NOMO-1 treated with dmso at 0.1 percent for 144 hours (cell line): Measurements from ENCODE around the gene TIMM17A.
"Not testable (repeated sequence)": the region's sequence is repeated elsewhere in the genome, so short reads cannot be mapped to it uniquely, and the experiment has no call there.

ENCODE experiments used
- DNase-seq: peaks from one replicate; lab custom pipeline; 2025; ENCODE audit not compliant: unreplicated experiment; lab: John Stamatoyannopoulos, UW

The TIMM17A gene

DNA sequence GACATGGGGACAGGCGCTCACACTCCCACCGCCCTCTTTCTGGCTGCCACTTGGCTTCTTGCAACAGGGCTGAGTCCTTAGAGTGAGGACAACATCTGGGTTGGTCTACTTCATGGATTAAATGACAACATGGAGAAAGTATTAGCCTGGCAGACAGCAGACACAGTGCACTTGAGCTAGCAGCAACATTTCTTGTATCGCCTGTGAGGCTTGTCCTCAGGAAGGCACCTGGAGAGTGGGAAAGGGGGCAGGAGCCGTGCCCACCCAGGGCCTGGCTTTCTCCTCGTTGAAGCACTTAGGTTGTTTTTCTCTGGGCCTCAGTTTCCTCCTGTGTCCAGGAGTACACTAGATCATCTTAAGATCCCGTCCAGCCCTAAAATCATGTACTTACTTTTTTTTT, 58.8 kb downstream of the TIMM17A start:
- no peak for DNase-seq

DNA sequence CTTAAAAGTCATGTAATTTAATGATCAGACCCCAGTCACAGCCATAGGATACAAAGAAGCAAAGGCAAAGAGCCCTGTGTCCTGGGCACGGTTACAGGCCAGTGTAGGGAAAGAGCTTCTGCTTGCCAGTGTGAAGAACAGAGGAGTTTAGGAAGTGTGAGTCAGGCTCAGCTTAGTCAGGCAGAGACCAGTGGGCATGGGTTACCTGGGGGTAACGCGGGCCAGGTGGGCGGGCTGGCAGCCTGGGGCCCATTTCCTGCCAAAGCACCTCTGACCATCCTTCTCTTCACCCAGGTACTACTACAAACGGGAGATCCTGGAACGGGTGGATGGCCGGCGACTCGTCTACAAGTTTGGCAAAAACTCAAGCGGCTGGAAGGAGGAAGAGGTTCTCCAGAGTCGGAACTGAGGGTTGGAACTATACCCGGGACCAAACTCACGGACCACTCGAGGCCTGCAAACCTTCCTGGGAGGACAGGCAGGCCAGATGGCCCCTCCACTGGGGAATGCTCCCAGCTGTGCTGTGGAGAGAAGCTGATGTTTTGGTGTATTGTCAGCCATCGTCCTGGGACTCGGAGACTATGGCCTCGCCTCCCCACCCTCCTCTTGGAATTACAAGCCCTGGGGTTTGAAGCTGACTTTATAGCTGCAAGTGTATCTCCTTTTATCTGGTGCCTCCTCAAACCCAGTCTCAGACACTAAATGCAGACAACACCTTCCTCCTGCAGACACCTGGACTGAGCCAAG, 59.8 kb downstream of the TIMM17A start:
- DNase-seq: no peak

DNA sequence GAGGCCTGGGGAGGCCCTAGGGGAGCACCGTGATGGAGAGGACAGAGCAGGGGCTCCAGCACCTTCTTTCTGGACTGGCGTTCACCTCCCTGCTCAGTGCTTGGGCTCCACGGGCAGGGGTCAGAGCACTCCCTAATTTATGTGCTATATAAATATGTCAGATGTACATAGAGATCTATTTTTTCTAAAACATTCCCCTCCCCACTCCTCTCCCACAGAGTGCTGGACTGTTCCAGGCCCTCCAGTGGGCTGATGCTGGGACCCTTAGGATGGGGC, 60.3 kb downstream of the TIMM17A start:
- DNase-seq: no peak

DNA sequence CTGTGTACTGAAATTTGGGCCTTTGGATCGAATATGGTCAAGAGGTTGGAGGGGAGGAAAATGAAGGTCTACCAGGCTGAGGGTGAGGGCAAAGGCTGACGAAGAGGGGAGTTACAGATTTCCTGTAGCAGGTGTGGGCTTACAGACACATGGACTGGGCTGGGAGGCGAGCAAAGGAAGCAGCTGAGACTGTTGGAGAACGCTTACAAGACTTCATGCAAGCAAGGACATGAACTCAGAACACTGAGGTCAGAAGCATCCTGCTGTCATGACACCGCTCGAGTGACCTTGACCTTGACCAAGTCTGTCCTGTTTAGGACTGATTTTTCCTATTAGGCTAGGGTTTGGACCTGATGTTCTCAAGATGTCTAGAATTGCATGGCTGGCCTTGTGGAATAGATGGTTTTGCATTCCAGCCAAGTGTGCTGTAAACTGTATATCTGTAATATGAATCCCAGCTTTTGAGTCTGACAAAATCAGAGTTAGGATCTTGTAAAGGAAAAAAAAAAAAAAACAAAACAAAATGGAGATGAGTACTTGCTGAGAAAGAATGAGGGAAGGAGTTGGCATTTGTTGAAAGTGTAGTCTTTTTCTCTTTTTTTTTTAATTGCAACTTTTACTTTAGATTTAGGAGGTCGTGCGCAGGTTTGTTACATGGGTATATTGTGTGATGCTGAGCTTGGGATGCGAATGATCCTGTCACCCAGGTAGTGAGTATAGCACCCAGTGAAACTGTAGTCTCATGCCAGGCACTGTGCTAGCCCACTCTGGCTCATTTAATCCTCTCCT, 60.9 kb downstream of the TIMM17A start:
- DNase-seq: no peak

DNA sequence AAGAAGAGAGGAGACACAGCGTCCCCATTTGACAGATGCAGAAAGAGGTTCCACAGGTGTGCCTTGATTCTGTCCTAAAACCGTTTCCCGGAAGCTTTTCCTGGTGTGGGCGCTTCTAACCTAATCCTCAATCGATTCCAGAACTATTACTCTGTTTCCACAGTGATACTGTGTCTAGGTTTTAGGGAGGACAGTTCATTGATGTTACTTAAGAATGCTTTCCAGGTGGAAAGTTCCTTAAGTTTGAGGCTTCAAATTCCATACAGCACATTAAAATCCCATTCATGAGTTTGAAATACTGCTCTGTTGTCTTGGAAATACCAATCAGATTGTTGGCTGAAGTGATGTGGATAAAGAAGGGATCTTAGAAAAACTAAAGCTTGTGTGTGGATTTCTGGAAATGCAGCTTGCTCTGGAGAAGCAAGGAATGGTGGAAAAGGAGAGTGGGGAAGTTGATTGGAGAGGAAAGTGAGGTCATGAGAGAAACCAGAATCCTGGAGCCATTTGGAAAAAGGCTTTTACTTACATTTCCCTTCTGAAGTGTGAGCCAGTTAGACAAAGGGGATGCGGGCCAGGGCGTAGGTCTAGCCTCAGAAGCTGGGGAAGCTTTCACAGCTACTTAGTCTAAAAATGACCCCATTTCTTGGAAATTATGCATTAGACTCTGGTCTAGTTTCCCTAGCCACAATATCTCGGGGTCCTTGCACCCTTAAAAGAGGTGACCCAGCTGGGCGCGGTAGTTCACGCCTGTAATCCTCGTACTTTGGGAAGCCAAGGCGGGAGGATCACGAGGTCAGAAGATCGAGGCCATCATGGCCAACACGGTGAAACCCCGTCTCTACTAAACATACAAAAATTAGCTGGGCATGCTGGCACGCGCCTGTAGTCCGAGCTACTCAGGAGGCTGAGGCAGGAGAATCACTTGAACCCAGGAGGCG, 61.8 kb downstream of the TIMM17A start:
- DNase-seq: no peak

DNA sequence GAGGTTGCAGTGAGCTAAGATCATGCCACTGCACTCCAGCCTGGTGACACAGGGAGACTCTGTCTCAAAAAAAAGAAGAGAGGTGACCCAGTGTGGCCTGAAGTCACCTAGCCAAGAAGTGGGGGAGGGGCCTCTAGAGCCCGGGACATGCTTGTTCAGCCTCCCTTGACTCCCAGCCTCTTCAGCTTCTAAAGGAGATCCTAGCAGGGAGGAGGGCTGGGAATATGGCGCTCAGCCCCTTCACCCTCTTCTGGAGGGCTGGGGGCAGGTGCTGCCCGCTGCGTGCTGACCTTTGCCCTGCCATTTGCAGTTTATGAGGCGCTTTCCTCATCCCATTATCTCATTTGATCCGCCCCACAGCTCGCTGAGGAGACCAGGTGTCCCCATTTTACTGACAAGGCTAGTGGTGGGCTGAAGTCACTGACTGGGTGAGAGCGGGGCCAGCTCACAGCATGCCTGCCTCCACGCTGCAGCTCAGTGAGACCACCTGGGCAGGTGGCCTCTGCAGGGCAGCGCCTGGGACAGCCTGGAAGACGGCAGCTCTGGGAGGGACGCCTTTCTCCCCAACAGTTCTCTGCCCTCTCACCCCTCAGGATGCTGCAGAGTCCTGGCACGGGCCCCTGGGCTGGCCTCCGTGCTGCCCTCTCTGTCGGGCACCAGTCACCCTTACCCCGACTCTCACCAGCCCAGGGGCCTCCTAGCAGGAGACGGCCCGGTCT, 62.6 kb downstream of the TIMM17A start:
- DNase-seq: no peak

DNA sequence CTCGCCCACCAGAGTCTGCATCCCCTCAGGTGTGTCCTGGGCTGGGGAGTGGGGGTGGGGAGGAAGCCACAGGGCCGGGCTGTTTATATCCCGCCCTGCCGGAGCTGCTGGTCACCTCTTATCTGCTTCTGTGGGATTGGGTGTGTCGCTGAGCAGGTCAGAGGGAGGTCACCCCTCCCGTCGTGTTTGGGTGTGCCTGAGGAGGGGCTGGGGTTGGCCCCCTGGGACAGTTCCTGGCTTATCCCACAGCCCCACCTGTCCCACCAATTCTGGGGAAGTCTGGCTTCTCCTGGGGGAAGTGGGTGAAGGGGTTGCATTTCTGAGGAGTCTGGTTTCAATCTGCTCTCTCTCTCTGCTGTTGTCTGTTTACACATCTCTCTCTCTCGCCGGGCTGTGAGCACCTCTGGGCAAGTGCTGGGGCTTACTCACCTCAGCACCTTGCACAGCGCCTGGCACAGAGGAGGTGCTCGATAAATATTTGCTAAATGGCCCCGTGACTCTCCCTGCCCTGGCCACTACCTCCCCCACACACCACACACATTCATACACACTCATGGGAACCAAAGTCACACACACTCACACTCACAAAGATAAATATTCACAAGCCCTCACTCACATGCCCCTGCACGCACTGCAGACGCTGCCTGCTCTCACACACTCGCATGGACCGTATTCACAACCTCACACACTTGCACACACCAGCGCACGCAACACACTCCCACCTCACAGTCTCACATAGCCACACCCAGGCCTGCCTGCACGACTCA, 63.3 kb downstream of the TIMM17A start:
- no peak for DNase-seq

DNA sequence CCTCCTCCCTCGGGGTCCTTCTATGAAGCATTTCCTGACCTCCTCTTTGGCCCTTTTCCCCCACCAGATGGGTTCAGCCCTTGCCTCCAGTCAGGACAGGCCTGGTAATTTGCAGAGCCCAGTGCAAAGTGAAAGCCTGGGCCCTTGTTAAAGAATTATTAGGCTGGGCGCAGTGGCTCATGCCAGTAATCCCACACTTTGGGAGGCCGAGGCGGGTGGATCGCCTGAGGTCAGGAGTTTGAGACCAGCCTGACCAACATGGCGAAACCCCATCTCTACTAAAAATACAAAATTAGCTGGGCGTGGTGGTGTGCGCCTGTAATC, 63.9 kb downstream of the TIMM17A start:
- DNase-seq: not testable (repeated sequence)
